HG03520 (cell line): ENCODE measurements around the gene PDCD11.

ENCODE experiments used
- ATAC-seq: cut with Tn5 transposase; IDR thresholded peaks from one replicate; pipeline ENCODE4 v1.9.1; 2021; ENCODE audit warnings: mild to moderate bottlenecking, moderate library complexity; ENCODE audit not compliant: unreplicated experiment

Gene PDCD11

GRCh38 chr10:103450201-103450695 lies 53.8 kb downstream of the PDCD11 start:
- no peak for ATAC-seq

GRCh38 chr10:103451091-103451813 lies 54.8 kb downstream of the PDCD11 start:
- no peak for ATAC-seq

GRCh38 chr10:103451831-103452505 lies 55.5 kb downstream of the PDCD11 start, which contains the start of gene CALHM2:
TSS of gene CALHM2 (minus strand) at chr10:103452370. CDS start at chr10:103449941, 2,429 bp downstream.
- ATAC-seq, result peak; percentile 59

GRCh38 chr10:103452506-103453230 lies 56.2 kb downstream of the PDCD11 start:
- ATAC-seq, result no peak

GRCh38 chr10:103454026-103454425 lies 57.6 kb downstream of the PDCD11 start:
- ATAC-seq, result no peak

- ATAC-seq, result no peak
Measured at GRCh38 chr10:103455235-103455634, 58.8 kb downstream of the PDCD11 start.

- ATAC-seq, result no peak
Measured at GRCh38 chr10:103456074-103456660, 59.7 kb downstream of the PDCD11 start.

GRCh38 chr10:103457176-103457712 lies 60.8 kb downstream of the PDCD11 start:
- no peak for ATAC-seq

- no peak for ATAC-seq
Measured at GRCh38 chr10:103457896-103458583, 61.6 kb downstream of the PDCD11 start.

- no peak for ATAC-seq
Measured at GRCh38 chr10:103458720-103459119, 62.3 kb downstream of the PDCD11 start, which contains the start of gene CALHM1. TSS of gene CALHM1 (minus strand) at chr10:103458900. CDS start at chr10:103458751, 149 bp downstream.

GRCh38 chr10:103459615-103460014 lies 63.2 kb downstream of the PDCD11 start:
- ATAC-seq, result no peak

GRCh38 chr10:103463499-103463898 lies 67.1 kb downstream of the PDCD11 start:
- ATAC-seq, result no peak

- ATAC-seq, result no peak
Measured at GRCh38 chr10:103465411-103466179, 69.2 kb downstream of the PDCD11 start.

- no peak for ATAC-seq
Measured at GRCh38 chr10:103466734-103467133, 70.3 kb downstream of the PDCD11 start.

- ATAC-seq, result no peak
Measured at GRCh38 chr10:103467406-103467805, 71.0 kb downstream of the PDCD11 start.

GRCh38 chr10:103469201-103469600 lies 72.8 kb downstream of the PDCD11 start:
- ATAC-seq, result no peak

- ATAC-seq, result peak; percentile 40
Measured at GRCh38 chr10:103470761-103471653, 74.6 kb downstream of the PDCD11 start.

GRCh38 chr10:103472005-103472404 lies 75.6 kb downstream of the PDCD11 start:
- ATAC-seq, result no peak
